Ishikawa (cell line): ENCODE data around the gene LDAF1.

Experiments
- CEBPB ChIP-seq: IDR thresholded peaks from 2 replicates; pipeline ENCODE4 v1.6.1; 2012
- CREB1 ChIP-seq: IDR thresholded peaks from 2 replicates; pipeline ENCODE4 v1.6.1; 2012; ENCODE audit warnings: low read depth
- EGR1 ChIP-seq: IDR thresholded peaks from 2 replicates; pipeline ENCODE4 v1.6.1; 2012
- EP300 ChIP-seq: IDR thresholded peaks from 2 replicates; pipeline ENCODE4 v1.6.1; 2012; ENCODE audit warnings: borderline replicate concordance
- FOXM1 ChIP-seq: IDR thresholded peaks from 2 replicates; pipeline ENCODE4 v1.6.1; 2012; ENCODE audit warnings: low read depth, borderline replicate concordance
- MAX ChIP-seq: IDR thresholded peaks from 2 replicates; pipeline ENCODE4 v1.6.1; 2012
- NFIC ChIP-seq: IDR thresholded peaks from 2 replicates; pipeline ENCODE4 v1.6.1; 2012
- RAD21 ChIP-seq: IDR thresholded peaks from 2 replicates; pipeline ENCODE4 v1.6.1; 2012; ENCODE audit warnings: low read depth
- REST ChIP-seq: IDR thresholded peaks from 2 replicates; pipeline ENCODE4 v1.6.1; 2012; ENCODE audit warnings: low read depth, mild to moderate bottlenecking
- TAF1 ChIP-seq: IDR thresholded peaks from 2 replicates; pipeline ENCODE4 v1.6.1; 2012; ENCODE audit warnings: low read depth, mild to moderate bottlenecking
- TCF12 ChIP-seq: IDR thresholded peaks from 2 replicates; pipeline ENCODE4 v1.6.1; 2012; ENCODE audit warnings: low read depth
- TEAD4 ChIP-seq: IDR thresholded peaks from 2 replicates; pipeline ENCODE4 v1.6.1; 2012
- USF1 ChIP-seq: IDR thresholded peaks from 2 replicates; pipeline ENCODE4 v1.6.1; 2012
- YY1 ChIP-seq: IDR thresholded peaks from 2 replicates; pipeline ENCODE4 v1.6.1; 2012; ENCODE audit warnings: low read depth
- ZBTB7A ChIP-seq: IDR thresholded peaks from 2 replicates; pipeline ENCODE4 v1.6.1; 2012; ENCODE audit warnings: low read depth

The LDAF1 gene

GRCh38 chr16:21179126-21179982, 20.9 kb downstream of the LDAF1 start:
- TF ChIP-seq RAD21 (no peak), NFIC (no peak), MAX (no peak), USF1 (no peak), CEBPB (no peak), EGR1 (no peak), EP300 (no peak), FOXM1 (no peak), TAF1 (no peak), TEAD4 (no peak), CREB1 (no peak), REST (no peak), TCF12 (no peak), ZBTB7A (no peak), YY1 (no peak)

- no peak for TF ChIP-seq ZBTB7A
- no peak for TF ChIP-seq YY1
- no peak for TF ChIP-seq TEAD4
- no peak for TF ChIP-seq RAD21
- no peak for TF ChIP-seq USF1
- no peak for TF ChIP-seq EP300
- no peak for TF ChIP-seq TAF1
- TF ChIP-seq CEBPB = no peak
- no peak for TF ChIP-seq CREB1
- no peak for TF ChIP-seq FOXM1
- no peak for TF ChIP-seq REST
- TF ChIP-seq MAX = no peak
- no peak for TF ChIP-seq TCF12
- no peak for TF ChIP-seq EGR1
- TF ChIP-seq NFIC = no peak
Observed at GRCh38 chr16:21179983-21180365, 21.5 kb downstream of the LDAF1 start.

GRCh38 chr16:21183995-21184394, 25.5 kb downstream of the LDAF1 start:
- no peak for TF ChIP-seq TAF1
- TF ChIP-seq REST = no peak
- TF ChIP-seq CEBPB = no peak
- no peak for TF ChIP-seq MAX
- no peak for TF ChIP-seq ZBTB7A

- TF ChIP-seq FOXM1 = no peak
Observed at GRCh38 chr16:21184834-21185233, 26.4 kb downstream of the LDAF1 start.
